Hindlimb muscle (tissue), 1 donor: ENCODE measurements around the gene BCAS2. TPM values are rescaled to one million over a fixed set of nuclear protein-coding genes. Genes with fewer than 3 reads are reported as not detected.
"Not testable (repeated sequence)": the region's sequence is repeated elsewhere in the genome, so short reads cannot be mapped to it uniquely, and the experiment has no call there.

ENCODE experiments used
- DNase-seq: peaks from one replicate; pipeline ENCODE4 v3.0.0-alpha.2; 2013
- polyA plus RNA-seq: library from polyadenylated mRNA; unstranded; fragments of 120-200 nt; gene quantifications from one replicate; pipeline ENCODE4 v1.2.1, GENCODE V29; 2013; ENCODE audit not compliant: insufficient read length

Gene BCAS2
- 22.7 TPM for polyA plus RNA-seq

- DNase-seq, result peak; percentile 98
Measured at GRCh38 chr1:114581335-114582287, at the start of gene BCAS2. TSS of gene BCAS2 (minus strand) at chr1:114581615. CDS start at chr1:114581591, 24 bp downstream.

DNA sequence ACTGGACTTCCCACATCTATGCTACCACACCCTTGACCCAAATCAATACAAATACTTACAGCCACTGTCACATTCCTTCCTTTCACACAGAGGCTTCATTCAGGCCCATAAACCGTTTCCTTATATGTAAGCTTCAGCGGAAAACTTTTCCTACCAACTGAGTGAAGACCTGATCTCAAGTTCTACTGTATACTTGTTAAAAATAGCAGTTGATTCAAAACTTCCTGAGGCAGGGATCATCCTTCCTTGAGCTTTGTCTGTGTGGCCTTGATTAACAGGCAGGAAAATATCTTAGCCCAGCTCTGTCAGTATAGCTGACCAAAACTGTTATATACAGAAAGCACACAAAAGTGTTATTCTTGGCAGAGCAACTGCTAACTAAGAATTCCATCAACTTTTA lies 45.7 kb upstream of the BCAS2 start:
- DNase-seq, result no peak

DNA sequence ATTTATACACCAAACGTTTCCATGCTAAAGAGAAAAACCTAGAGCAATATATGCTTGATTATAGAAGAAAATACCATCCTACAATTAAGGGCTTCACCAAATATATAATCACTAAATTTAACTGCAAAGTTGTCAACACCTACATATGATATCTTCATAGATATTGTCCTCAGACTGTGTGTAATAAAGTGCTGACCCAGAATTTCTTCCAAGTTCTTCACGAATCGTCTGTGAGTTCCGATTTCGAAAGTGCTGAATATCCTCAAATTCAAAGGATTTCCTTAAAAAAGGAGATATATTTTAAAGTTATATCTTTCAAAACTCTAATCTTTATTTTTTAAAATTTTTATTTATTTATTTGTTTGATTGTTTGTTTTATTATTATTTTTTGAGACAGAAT lies 41.9 kb upstream of the BCAS2 start:
- no peak for DNase-seq

- no peak for DNase-seq
Measured at GRCh38 chr1:114620419-114620818, 39.0 kb upstream of the BCAS2 start.

- DNase-seq, result no peak
Measured at GRCh38 chr1:114618606-114619005, 37.2 kb upstream of the BCAS2 start.

DNA sequence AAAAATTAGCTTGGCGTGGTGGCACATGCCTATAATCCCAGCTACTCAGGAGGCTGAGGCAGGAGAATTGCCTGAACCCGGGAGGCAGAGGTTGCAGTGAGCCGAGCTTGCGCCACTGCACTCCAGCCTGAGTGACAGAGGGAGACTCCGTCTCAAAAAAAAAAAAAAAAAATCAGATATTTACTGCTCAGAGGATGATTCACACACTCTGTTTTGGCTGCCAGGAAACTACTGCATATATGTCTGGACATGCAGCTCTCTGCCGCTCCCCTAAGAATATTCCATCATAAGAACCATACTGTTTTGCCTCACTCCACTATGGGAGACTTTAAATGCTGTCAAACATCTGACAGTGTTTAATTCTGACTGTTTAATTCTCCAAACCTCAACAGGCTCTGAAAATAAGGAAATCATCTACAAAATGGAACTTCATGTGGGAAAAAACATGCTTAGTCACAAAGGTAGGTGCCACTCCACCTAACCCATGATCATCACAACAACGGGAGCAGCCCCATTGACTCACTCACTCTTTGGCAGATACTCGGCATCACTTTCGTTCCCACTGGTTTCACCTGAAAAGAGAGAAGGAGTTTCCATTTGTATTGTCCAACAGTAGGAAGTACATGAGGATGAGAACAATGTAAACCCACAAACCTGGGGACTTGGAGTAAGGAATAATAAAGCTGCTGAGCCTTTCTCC lies 29.3 kb upstream of the BCAS2 start:
- DNase-seq, result no peak

DNA sequence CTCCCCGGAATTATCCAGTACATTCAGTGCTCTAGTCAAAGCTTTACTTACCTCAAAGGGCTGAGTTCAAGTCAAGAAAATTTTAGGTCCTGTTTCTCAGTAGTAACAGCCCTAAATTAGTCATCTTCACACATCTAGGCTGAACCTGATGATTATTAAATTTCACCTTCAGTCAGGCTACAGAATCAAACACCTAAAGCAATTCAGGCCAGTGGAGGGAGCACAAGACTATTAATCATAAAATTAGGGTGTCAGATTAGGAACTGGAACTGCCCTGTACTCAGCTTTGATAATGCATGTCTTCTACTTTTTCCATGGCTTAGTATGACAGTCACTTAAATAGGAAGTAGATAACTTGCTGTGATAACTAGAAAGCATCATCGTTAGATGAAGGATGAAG lies 28.4 kb upstream of the BCAS2 start:
- no peak for DNase-seq

GRCh38 chr1:114609026-114609425 lies 27.6 kb upstream of the BCAS2 start:
- DNase-seq, result no peak

GRCh38 chr1:114607223-114607622 lies 25.8 kb upstream of the BCAS2 start:
- DNase-seq, result no peak

DNA sequence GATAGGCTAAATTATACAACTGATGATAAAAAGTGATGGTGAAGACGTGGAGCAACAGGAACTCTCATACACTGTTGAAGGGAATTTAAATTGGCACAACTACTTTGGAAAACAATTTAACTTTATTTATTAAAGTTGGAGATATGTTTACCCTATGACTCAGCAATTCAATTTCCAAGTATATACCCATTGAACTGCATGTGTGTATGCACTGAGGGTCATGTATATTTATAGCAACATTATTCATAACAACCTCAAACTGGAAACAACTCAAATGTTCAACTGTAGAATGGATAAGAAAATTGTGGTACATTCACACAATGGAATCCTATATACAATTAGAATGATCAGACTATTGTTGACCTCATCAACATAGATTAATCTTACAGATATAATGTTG lies 16.5 kb upstream of the BCAS2 start:
- no peak for DNase-seq

DNA sequence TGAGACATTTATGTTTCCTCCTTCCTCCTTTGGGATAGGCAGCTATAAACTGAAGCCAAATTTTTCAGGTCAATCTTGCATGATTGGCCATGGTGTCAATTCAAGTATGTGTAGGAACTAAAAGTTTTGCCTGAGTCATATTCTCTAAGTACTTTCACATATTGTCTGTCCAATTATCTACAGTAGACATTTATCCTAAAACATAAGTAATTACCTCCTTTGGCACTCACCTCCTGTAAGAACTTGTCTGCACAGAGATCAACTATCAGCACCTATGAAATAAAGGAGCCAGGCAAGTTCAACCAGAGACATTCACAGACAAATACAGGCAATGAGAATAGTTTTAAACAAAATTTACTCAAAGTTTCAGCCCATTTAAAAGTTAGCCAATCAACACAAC lies 14.2 kb upstream of the BCAS2 start:
- no peak for DNase-seq

- no peak for DNase-seq
Measured at GRCh38 chr1:114594046-114594445, 12.6 kb upstream of the BCAS2 start.

- no peak for DNase-seq
Measured at GRCh38 chr1:114589122-114589521, 7.7 kb upstream of the BCAS2 start.

DNA sequence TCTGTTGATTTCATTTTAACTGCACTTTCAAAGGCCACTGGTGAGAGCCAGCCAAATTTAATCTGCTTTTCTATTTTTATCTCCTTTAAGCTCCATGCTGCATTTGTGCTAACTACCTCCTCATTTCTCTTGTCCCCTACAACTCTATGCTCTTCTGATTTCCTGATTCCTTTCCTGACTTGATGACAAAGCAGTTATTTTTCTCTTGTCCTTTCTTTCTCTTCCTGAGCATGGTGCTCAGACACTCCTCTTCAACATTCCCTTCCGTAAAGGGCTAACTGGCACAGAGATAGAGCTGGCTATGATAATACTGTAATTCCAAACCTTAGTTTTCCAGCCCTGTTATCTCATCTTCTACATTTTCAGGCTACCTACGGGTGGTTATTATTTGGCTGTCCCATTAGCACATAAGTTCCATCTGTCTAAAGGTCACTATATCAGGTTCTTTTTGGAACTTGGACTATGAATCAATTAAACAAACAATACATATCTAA lies 6.8 kb upstream of the BCAS2 start:
- no peak for DNase-seq

- no peak for DNase-seq
Measured at GRCh38 chr1:114587203-114587991, 6.0 kb upstream of the BCAS2 start.

- DNase-seq, result no peak
Measured at GRCh38 chr1:114586513-114587047, 5.2 kb upstream of the BCAS2 start.

DNA sequence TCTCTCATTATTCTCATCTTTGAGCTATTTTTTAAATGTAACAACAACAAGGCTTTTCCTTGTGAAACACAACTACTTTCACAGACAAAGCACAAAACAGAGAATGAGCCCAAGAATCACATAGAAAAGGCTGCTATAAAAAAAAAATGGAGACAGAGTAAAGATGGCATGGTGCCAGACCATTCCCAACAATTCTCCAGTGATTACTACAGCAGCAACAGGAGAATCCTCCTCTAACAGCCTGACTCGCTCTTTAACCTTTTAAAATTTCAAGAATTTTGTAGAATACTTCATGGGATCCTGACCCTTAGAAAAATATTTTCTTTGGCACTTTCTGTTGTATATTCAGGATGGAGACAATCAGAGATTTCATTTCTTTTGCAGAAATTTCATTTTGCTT lies 3.8 kb upstream of the BCAS2 start:
- DNase-seq, result no peak

DNA sequence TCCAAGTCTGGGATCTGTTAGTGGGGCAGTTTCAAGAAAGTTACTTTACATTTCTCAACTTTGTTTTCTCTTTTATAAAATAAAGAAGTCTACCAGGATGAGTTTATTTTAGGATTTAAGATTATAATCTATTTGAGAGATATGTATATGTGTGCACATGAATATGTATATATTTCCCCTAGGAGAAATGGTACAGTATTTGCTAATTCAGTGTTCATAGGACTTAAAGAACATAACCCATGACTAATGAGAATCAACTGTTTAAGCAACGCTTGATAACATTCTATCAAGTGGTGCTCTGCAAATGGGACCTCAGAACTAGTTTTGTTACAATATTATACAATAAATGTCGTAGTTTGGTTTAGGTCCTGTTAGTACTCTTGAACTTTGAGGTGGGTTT lies 7.0 kb downstream of the BCAS2 start:
- no peak for DNase-seq

GRCh38 chr1:114564141-114564540 lies 17.3 kb downstream of the BCAS2 start:
- no peak for DNase-seq

DNA sequence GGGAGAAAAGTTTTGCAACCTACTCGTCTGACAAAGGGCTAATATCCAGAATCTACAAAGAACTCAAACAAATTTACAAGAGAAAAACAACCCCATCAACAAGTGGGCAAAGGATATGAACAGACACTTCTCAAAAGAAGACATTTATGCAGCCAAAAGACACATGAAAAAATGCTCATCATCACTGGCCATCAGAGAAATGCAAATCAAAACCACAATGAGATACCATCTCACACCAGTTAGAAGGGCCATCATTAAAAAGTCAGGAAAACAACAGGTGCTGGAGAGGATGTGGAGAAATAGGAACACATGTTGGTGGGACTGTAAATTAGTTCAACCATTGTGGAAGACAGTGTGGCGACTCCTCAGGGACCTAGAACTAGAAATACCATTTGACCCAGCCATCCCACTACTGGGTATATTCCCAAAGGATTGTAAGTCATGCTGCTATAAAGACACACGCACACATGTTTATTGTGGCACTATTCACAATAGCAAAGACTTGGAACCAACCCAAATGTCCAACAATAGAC lies 18.4 kb downstream of the BCAS2 start:
- not testable (repeated sequence) for DNase-seq

GRCh38 chr1:114561333-114561732 lies 20.1 kb downstream of the BCAS2 start:
- DNase-seq, result no peak

DNA sequence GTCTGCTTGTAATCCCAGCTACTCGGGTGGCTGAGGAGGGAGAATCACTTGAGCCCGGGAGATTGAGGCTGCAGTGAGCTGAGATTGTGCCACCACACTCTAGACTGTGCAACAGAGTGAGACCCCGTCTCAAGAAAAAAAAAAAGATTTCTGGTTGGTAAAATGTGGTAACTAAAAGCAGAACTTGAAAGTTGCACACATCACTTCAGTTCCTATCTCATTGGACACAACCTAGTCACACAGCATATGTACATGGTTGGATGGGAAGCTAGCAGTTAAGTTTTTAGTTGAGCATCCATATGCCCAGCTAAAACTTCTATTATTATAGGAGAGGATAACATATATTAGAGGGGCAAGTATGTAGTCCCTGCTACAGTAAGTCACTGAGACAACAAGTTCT lies 22.1 kb downstream of the BCAS2 start:
- DNase-seq, result no peak
